AG10803 (cell line): ENCODE results near the gene TRAPPC4.

ENCODE experiments used
- DNase-seq: peaks from one replicate; pipeline ENCODE4 v3.0.0; 2010; ENCODE audit warnings: low read depth
- H3K4me3 ChIP-seq: 2 replicates; pipeline ENCODE4 v1.5.1; 2011; ENCODE audit warnings: mild to moderate bottlenecking, low read length, control low read depth
- CTCF ChIP-seq: conservative IDR thresholded peaks from 2 replicates; pipeline ENCODE4 v1.5.1; 2011; ENCODE audit warnings: mild to moderate bottlenecking, low read length, control low read depth, inconsistent platforms

Gene TRAPPC4

DNA sequence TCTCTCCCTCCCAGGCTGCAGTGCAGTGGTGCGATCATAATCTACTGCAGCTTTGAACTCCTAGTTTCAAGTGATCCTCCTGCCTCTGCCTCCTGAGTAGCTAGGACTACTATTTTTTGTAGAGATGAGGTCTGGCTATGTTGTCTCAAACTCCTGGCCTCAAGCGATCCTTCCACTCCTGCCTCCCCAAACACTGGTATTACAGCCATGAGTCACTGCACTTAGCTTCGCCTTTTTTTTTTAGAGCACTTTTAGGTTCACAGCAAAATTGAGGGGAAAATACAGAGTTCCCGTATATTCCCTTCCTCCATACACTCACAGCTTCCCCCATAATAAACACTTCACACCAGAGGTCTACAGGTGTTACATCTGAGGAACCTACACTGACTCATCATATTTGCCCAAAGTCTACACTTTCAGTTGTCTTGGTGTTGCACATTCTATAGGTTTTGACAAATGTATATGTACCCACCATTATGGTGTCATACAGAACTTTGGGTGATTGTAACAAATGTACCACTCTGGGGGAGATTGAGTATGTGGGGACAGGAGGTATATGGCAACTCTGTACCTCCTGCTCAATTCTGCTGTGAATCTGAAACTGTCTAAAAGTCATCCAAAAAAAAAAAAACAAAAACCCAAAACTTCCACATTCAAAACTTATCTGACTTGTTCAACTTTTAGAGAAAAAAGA, 23.4 kb downstream of the TRAPPC4 start:
- DNase-seq: no peak
- no peak overlapping the region for H3K4me3 ChIP-seq
- no peak for TF ChIP-seq CTCF

DNA sequence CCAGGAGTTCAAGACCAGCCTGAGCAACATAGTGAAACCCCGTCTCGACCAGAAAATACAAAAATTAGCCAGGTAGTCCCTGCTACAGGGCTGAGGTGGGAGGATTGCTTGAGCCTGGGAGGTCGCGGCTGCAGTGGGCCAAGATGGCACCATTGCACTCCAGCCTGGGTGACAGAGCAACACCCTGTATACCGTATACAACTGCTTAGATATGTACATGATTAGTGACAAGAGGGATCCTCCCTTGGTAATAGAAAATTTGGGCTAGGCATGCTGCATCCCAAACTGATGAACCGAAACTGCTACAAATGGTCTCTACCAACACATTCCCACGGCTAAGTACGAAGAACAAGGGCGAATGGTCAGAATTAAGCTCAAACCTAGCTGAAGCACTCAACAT, 24.4 kb downstream of the TRAPPC4 start:
- no peak for DNase-seq
- TF ChIP-seq CTCF: no peak

DNA sequence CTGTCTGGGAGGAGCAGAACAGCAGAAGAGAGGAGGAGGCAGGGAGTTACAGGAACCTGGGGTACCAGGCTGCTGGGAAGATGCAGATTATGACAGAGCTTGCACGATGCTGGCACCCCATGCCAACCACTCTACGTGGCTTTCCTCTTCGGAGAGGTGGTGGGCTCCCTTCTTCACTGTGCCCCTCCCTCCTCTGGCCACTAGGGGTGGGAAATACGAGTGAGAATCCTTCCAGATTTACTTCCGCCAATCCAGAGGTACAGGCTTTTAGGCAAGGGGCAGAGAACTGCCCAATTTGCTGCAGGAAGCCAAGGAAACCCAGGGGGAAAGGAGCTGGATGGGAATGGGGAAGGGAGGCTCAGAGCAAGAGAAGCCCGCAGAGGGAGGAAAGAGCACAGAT, 26.1 kb downstream of the TRAPPC4 start:
- DNase-seq: no peak
- no peak; the same call in 1 of the 2 replicates for TF ChIP-seq CTCF
- no peak overlapping the region for H3K4me3 ChIP-seq

More for the DNA sequence above, 24.4 kb downstream of the TRAPPC4 start:
- no peak overlapping the region for H3K4me3 ChIP-seq

GRCh38 chr11:119046489-119046888, 27.9 kb downstream of the TRAPPC4 start:
- H3K4me3 ChIP-seq: no peak overlapping the region
- no peak for TF ChIP-seq CTCF
- DNase-seq: no peak

GRCh38 chr11:119047205-119047604, 28.6 kb downstream of the TRAPPC4 start:
- H3K4me3 ChIP-seq: no peak overlapping the region
- TF ChIP-seq CTCF: no peak
- DNase-seq: no peak

DNA sequence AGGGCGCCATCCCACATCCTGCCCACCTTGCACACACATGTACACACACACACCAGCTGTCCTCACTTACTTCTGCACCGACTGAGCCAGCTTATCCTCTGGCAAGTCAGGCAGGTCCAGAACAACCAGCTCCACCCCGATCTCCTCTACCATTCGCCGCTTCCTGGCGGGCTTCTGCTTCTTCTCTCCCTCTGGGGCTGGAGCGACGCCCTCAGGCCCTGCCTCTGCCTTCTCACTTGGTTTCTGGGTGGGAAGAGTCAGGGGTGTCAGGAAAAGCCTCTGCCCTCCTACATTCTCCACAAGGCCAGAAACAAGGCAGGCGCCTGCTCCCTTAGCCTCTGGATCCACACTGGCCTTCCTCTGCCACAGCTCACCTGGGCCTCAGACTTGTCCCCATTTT, 30.1 kb downstream of the TRAPPC4 start:
- no peak overlapping the region for H3K4me3 ChIP-seq
- DNase-seq: no peak
- no peak for TF ChIP-seq CTCF

GRCh38 chr11:119049081-119049480, 30.5 kb downstream of the TRAPPC4 start:
- DNase-seq: no peak
- no peak overlapping the region for H3K4me3 ChIP-seq
- TF ChIP-seq CTCF: no peak
